GM18499 (cell line): Measurements from ENCODE around the gene CTTNBP2NL.

Experiments used
- ATAC-seq: cut with Tn5 transposase; IDR thresholded peaks from one replicate; pipeline ENCODE4 v1.9.1; 2021; ENCODE audit warnings: moderate number of reproducible peaks; ENCODE audit not compliant: insufficient read depth, unreplicated experiment

The CTTNBP2NL gene

DNA sequence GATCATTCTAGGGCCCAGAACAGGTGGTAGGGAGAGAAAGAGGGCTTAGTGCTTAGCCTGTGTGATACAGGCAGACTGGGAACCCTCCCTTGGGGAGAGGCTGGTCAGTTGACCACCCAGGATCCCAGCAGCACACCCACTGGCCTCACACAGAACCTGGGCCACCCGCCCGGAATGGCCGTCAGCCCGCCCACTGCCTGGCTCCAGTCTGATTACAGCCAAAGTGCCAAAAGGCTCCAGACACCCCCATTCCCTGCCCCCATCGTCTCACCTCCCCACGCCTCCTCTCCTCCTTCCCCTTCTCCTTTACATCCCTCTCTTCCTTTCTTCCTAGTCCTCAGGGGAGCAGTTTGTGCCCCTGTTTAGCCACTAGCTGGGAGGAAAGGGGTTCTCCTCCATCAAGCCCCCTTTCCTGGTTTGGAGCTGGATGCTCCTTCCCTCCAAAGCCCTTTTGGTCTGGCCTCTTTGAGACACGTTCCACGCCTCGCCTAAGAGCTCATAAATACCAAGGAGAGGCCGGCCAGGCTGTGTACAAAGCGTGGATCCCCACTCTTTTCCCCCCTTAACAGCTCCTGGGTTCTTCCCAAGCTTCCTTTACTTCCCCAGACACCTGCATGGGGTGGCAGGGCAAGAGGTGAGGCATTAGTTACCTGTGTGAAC lies 108.1 kb downstream of the CTTNBP2NL start:
- ATAC-seq = no peak

DNA sequence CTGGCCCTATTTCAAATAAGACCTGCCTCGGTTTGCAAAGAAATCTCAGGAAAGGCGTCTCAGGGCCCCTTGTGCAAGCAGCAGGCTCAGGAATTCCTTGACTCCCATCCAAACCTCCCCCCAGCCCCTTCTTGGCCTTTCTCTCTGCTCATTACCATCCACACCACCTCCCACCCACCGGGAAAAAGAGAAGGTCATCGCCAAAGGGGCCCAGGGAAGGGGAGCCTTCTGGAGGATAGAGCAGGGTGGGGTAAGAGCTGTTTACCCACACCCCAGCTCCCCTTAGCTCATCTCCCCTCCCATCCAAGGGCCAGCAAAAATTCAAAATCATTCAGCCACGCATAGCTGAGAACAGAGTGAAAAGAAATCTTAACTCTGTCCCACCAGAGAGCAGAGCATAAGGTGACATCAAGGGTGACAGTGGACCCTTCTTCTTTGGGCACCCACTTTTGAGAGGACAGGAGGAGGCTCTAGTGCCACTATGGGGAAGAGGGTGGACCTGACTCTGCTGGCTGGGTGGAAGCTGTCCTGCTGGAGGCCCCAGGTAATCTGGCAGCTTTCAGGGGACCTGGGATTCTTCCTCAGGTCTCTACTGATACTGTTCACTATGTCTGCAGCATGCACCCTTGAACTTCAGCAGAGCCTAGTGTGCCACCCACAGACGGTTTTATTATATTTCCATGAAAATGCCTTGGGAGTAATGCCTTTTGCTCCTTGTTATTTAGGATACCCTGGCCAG lies 108.8 kb downstream of the CTTNBP2NL start:
- ATAC-seq = no peak

DNA sequence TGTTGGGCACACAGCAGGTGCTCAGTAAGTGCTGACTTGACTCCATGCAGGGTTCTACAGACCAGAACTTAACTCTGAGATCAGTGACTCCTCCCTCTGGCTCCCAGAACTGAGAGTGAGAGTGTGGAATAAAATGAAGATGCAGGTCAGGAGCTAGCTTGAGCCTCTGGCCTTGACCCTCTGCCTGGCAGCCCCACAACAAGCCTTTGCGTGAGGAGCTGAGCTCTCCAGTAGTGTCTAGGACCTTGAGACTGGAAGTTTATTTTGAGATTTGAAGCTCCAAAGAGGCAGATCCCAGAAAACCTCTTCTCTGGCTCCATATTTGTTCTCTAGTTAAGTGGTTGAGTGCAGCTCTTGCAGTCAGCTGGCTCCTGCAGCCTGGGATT lies 109.4 kb downstream of the CTTNBP2NL start:
- no peak for ATAC-seq

DNA sequence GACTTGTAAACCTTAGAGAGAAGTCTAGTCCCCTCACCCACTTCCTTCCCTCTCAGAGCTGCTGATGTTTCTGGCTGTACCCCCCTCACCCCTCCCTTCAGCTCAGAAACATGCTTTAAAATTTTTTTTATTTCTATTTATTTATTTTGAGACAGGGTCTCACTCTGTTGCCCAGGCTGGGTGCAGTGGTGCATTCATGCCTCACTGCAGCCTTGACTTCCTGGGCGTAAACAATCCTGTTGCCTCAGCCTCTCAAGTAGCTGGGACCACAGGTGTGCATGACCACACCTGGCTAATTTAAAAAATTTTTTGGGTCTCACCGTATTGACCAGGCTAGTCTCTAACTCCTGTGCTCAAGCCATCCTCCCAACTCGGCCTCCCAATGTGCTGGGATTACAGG lies 109.9 kb downstream of the CTTNBP2NL start:
- ATAC-seq = no peak

DNA sequence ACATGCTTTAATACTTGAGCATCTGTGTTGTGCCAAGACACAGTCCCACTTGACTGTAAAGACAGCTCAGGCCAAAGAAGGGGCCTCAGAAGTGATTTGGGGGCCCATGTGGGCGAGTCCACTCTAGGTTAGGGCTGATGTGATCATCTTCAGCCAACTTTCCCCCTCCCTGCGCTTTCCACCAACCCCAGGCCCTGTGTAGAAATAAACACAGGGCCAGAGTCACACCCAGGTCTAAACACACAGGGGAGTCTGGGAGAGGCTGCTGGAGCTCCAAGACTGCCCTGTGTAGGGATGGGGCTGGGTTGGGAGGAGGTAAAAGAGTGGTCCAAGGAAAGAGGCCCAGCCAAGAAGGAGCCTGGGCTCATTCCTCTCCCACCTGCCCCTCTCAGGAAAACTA lies 110.3 kb downstream of the CTTNBP2NL start:
- ATAC-seq = no peak

DNA sequence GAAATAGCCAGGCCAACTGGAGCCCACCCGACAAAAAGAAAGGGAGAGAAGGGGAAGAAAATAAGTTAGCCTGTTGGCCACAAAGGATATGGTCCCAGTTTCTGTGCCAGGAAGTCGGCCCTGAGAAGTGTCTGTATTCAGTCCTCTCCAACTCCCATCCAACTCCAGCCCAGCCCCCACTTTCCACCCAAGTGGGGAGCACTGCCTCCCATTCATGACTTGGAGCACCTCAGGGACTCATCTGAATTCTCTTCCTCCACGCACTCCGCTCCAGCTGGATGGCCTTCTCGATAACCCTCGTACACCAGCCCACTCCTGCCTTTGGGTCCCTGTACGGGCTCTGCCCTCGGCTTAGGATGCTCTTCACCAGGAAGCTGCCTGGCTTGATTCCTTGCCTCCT lies 110.7 kb downstream of the CTTNBP2NL start:
- no peak for ATAC-seq

DNA sequence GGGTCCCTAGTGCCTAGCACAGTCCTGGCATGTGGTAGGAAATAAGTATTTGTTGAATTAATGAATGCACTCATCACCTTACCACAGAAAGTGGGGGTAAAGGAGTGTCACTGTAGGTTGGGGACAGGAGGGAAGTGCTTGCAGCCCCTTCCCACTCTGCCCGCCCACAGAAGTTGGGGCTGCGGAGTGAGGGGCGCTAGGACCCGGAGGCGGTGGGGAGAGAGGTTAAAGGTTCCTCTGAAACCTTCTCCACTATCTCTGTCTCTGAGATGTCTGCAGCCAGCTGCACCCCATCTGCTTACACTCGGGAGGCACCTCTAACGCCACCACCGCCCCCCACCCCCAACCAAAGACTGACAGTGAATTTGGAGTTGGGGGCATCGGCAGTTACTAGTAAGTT lies 111.3 kb downstream of the CTTNBP2NL start:
- ATAC-seq = no peak

DNA sequence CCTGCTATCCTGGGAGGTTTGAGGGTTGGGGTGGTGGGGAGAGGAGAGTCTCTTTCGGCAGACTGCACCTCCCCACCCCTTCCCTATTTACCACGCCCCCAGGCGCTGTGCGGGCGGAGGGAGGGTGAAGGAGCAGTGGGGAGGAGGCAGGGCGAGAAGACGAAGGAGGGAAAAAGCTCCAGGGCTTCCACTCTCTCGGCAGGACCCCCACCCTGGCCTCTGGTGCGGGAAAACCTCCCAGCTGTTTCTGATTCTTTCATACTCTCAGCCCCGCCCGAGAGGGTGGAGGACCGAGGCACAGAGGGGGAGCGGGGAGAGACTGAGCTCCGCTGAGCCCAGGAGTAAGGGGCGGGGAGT lies 111.9 kb downstream of the CTTNBP2NL start:
- no peak for ATAC-seq

DNA sequence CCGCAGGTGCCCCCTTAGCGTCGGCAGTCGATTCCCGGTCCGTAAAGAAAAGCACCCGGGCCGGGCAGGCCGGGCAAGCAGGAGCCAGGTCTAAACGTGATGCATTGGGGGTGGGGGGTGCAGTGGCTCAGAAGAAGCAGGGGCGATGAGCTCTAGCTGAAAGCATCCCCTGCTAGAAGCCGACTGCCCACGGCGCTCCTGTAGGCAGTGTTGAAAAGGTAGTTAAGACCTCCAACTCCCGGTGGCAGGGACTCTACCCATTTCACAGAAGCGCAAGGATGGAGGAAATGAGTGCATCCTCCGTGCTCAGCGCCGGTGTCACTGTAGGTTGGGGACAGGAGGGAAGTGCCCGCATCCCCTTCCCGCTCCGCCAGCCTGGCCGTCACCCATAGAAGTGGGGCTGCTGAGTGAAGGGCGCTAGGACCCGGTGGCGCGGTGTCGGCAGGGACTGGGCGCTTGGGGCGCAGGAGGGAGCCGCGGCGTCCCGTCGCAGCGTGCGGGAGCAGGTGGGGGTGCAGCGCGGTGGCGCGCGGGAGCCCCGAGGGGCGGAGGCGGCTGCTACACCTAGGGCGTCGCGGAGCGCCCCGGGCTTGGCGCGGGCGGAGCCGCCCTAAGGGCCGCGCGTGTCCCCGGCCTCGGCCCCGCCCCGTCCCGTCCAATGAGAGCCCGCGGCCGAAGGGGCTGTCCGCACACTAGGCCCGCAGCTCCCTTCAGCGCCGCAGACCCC lies 112.4 kb downstream of the CTTNBP2NL start, which contains the start of gene WNT2B:
Gene WNT2B (plus strand): TSS at position 688 of the 727 bp plus-strand sequence. CDS start 298 bp downstream, outside the sequence.
- no peak for ATAC-seq

DNA sequence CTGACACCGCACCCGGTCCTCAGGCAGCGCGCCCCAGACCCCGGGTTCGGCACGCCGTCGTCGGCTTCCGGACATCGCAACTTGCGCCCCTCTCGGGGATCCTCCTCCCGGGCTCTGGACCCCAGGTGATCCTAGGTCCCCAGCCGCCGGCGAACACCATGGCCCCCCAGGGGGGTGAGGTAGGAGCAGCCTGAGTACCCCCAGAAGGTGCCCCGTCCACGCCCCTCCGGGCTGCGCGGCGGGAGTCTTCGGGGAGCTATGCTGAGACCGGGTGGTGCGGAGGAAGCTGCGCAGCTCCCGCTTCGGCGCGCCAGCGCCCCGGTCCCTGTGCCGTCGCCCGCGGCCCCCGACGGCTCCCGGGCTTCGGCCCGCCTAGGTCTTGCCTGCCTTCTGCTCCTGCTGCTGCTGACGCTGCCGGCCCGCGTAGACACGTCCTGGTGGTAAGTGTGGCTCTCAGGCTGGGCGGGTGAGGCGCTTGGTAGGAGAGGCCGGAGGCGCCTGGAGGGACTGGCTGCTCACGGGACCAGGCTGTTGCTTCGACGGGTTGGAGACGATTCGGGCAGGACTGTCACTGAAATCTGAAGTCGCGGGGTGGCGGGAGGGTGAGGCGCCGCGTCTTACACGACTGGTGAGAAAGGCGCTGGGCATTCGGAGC lies 113.1 kb downstream of the CTTNBP2NL start:
- ATAC-seq = no peak

DNA sequence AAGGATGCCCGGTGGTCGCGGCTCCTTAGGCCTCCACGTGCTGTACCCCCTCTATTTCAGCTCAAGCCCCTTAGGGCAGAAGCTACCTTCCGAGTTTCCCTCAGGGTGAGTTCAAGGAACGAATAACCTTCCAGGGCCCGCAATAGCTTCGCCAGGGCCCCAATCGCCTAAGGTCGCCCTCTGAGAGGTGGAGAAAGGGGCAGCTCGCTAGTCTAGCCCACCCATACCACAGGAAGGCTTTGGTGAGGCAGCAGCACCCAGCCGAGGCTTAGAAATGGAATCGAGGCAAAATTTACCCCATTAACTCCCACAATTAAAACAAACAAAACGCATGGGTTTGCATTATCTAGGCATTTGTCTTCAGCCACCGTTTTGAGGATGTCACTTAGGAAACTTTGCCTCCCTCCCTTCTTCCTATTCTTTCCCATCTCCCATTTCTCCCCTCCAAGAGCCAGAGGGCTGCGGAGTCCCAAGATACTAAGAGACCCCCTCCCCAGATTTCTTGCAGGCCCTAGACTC lies 113.7 kb downstream of the CTTNBP2NL start:
- ATAC-seq = no peak

DNA sequence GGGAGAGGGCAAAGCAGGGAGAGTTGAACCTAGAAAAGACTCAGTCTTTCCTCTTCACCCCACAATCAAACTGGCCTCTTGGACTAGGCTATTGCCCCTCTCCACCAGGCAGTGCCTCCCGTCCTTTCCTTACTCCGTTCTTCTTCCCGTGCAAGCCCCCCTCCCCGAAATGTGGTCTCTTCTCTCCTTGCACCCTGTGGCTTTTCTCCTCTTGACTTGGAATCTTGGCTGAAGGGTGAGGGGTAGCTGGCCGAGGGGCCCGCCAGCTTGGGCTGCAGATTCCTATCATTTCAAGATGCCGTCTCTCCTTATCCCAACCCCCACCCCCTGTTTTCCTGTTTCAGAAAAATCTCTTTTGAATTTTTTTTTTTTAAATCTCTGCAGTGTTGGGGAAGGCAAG lies 114.3 kb downstream of the CTTNBP2NL start:
- ATAC-seq = no peak
